Measurements from ENCODE around the gene SPI1. TPM values are rescaled to one million over a fixed set of nuclear protein-coding genes. Genes with fewer than 3 reads are reported as not detected.
"Not testable (repeated sequence)": the region's sequence is repeated elsewhere in the genome, so short reads cannot be mapped to it uniquely, and the experiment has no call there.

SPI1 gene
- total RNA-seq, 1 donor from 2014 or later = not detected

- Histone ChIP-seq H3K4me3 (no peak overlapping the region), H4K20me1 (ENCODE audit: low read depth) (no peaks in the 10 kb centered on the region), H3K27me3 (no peaks in the 10 kb centered on the region), H3K9ac (no peak overlapping the region), H3K27ac (no peak overlapping the region), H2AFZ (replicated peaks) (no peak overlapping the region), H3K9me3 (ENCODE audit: low read depth) (no peaks in the 10 kb centered on the region), H3K36me3 (no peaks in the 10 kb centered on the region), H3K4me1 (no peaks in the 10 kb centered on the region), H3K4me2 (no peak overlapping the region), H3F3A (ENCODE audit: low read depth) (no peaks in the 10 kb centered on the region), H3K79me2 (ENCODE audit: low read depth) (no peaks in the 10 kb centered on the region)
- peaks cover 2% of the 10 kb centered on the region for H3K27me3 Mint-ChIP-seq (ENCODE audit: insufficient read depth, low read depth)
- no peak overlapping the region for H3K4me3 Mint-ChIP-seq
- no peaks in the 10 kb centered on the region for H3K9me3 Mint-ChIP-seq
- H3K36me3 Mint-ChIP-seq = peaks cover 20% of the 10 kb centered on the region
- TF ChIP-seq EZH2 (IDR thresholded peaks at IDR 0.05) (no peak), CTCF (IDR thresholded peaks at IDR 0.05) (no peak), EZH2phosphoT487 (IDR thresholded peaks at IDR 0.05) (no peak)
- no peak overlapping the region for H3K27ac Mint-ChIP-seq
- no peak for DNase-seq (ENCODE audit: low spot score)
- no peaks in the 10 kb centered on the region for H3K4me1 Mint-ChIP-seq
Measured at GRCh38 chr11:47317064-47317828, 61.1 kb downstream of the SPI1 start.

GRCh38 chr11:47316501-47316900 lies 61.8 kb downstream of the SPI1 start:
- H3K79me2 ChIP-seq (ENCODE audit: low read depth); H2AFZ ChIP-seq (replicated peaks); H3K4me2 ChIP-seq; H3K9me3 ChIP-seq (ENCODE audit: low read depth); H3K36me3 ChIP-seq; H4K20me1 ChIP-seq (ENCODE audit: low read depth); H3K4me1 Mint-ChIP-seq; H3K9me3 Mint-ChIP-seq; H3K4me1 ChIP-seq; H3F3A ChIP-seq (ENCODE audit: low read depth); H3K27me3 ChIP-seq; H3K27ac Mint-ChIP-seq; DNase-seq (ENCODE audit: low spot score); H3K9ac ChIP-seq; H3K4me3 Mint-ChIP-seq; H3K4me3 ChIP-seq; H3K27ac ChIP-seq; H3K27me3 Mint-ChIP-seq (ENCODE audit: insufficient read depth, low read depth): not testable (repeated sequence)
- peaks cover 20% of the 10 kb centered on the region for H3K36me3 Mint-ChIP-seq

- Mint-ChIP-seq H3K27ac (no peak overlapping the region), H3K27me3 (ENCODE audit: insufficient read depth, low read depth) (peaks cover 2% of the 10 kb centered on the region), H3K4me3 (no peak overlapping the region), H3K4me1 (no peaks in the 10 kb centered on the region), H3K36me3 (peaks cover 22% of the 10 kb centered on the region), H3K9me3 (no peaks in the 10 kb centered on the region)
- no peaks in the 10 kb centered on the region for H4K20me1 ChIP-seq (ENCODE audit: low read depth)
- no peak overlapping the region for H3K4me2 ChIP-seq
- H3K79me2 ChIP-seq (ENCODE audit: low read depth) = no peaks in the 10 kb centered on the region
- no peak overlapping the region for H3K9ac ChIP-seq
- H3F3A ChIP-seq (ENCODE audit: low read depth) = no peaks in the 10 kb centered on the region
- H3K4me1 ChIP-seq = no peaks in the 10 kb centered on the region
- H3K4me3 ChIP-seq = no peak overlapping the region
- no peak overlapping the region for H3K27ac ChIP-seq
- H3K9me3 ChIP-seq (ENCODE audit: low read depth) = no peaks in the 10 kb centered on the region
- no peaks in the 10 kb centered on the region for H3K27me3 ChIP-seq
- TF ChIP-seq CTCF (IDR thresholded peaks at IDR 0.05) (no peak), EZH2phosphoT487 (IDR thresholded peaks at IDR 0.05) (no peak), EZH2 (IDR thresholded peaks at IDR 0.05) (no peak)
- no peak for DNase-seq (ENCODE audit: low spot score)
- H3K36me3 ChIP-seq = no peaks in the 10 kb centered on the region
- no peak overlapping the region for H2AFZ ChIP-seq (replicated peaks)
Measured at GRCh38 chr11:47314992-47315391, 63.4 kb downstream of the SPI1 start.

- Histone ChIP-seq H3K36me3 (no peaks in the 10 kb centered on the region), H3K27ac (peak overlapping the region; percentile 83), H3K79me2 (ENCODE audit: low read depth) (no peaks in the 10 kb centered on the region), H3K4me3 (peak overlapping the region; percentile 11), H3K27me3 (no peaks in the 10 kb centered on the region), H2AFZ (replicated peaks) (no peak overlapping the region), H3K4me2 (peak overlapping the region; percentile 66), H3F3A (ENCODE audit: low read depth) (peaks cover 20% of the 10 kb centered on the region), H3K9me3 (ENCODE audit: low read depth) (no peaks in the 10 kb centered on the region), H3K9ac (no peak overlapping the region), H3K4me1 (peaks cover 19% of the 10 kb centered on the region), H4K20me1 (ENCODE audit: low read depth) (no peaks in the 10 kb centered on the region)
- Mint-ChIP-seq H3K9me3 (peaks cover 6% of the 10 kb centered on the region), H3K36me3 (peaks cover 35% of the 10 kb centered on the region), H3K27ac (peak overlapping the region; percentile 81), H3K4me3 (peak overlapping the region; percentile 33), H3K4me1 (peaks cover 12% of the 10 kb centered on the region), H3K27me3 (ENCODE audit: insufficient read depth, low read depth) (no peaks in the 10 kb centered on the region)
- TF ChIP-seq CTCF (IDR thresholded peaks at IDR 0.05) (no peak), EZH2phosphoT487 (IDR thresholded peaks at IDR 0.05) (no peak), EZH2 (IDR thresholded peaks at IDR 0.05) (no peak)
- DNase-seq (ENCODE audit: low spot score) = peak; percentile 76
Measured at GRCh38 chr11:47308050-47308823, 70.1 kb downstream of the SPI1 start.

Measured in neural progenitor cell (in vitro differentiated cells).